ENCODE measurements around the gene CRB2. TPM values are rescaled to one million over a fixed set of nuclear protein-coding genes. Genes with fewer than 3 reads are reported as not detected.

Gene CRB2
- total and polyA plus RNA-seq, 2 donors (not counting 1 experiment from before 2014, with no cell fraction given) = 1.4 to 2.4 TPM

- TF ChIP-seq CTCF (IDR thresholded peaks at IDR 0.05) (no peak), EZH2 (IDR thresholded peaks at IDR 0.05; ENCODE audit: borderline replicate concordance, insufficient read depth, low read depth, low read length, poor library complexity, severe bottlenecking) (no peak)
- H3K9ac ChIP-seq (ENCODE audit: low read length) = no peak overlapping the region
- POLR2A ChIA-PET = no interaction called here
Measured at GRCh38 chr9:123425836-123426365, 69.9 kb downstream of the CRB2 start.

DNA sequence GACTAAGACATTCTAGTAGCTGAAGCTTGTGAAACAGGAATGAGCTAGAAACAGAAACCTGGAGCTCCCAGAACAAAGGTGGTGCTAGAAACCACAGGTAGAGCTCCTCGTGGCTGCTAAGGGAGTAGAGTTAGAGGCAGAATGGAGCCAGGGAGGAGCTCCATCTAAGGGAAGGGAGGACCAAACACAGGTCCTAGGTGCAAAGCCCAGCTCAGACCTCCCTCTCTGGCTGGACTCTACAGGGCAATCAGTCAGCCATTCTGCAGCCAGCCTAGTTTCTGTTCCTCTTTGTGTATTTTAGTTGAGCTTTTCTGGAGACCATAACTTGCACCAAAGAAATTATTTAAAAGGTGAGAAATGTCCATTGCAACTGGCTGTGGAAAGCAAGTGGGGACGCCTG is 70.4 kb downstream of the CRB2 start:
- DNase-seq = peak; percentile 14

More at GRCh38 chr9:123425836-123426365, 69.9 kb downstream of the CRB2 start:
- 92% methylated on average over 6 of the region's 6 CpGs for WGBS (ENCODE audit: insufficient coverage)
- peaks cover 6 to 13% of the 10 kb centered on the region in 2 donors for H3K4me1 ChIP-seq (ENCODE audit: control insufficient read depth in 2 of 2, insufficient read depth in 2 of 2, low read length in 2 of 2)
- DNase-seq = no peak
- no peaks in the 10 kb centered on the region for H3K27me3 ChIP-seq (replicated peaks in 1 of 4; ENCODE audit: control extremely low read depth in 1 of 4, control insufficient read depth in 3 of 4, insufficient read depth in 4 of 4, low read length in 3 of 4)
- H3K4me1 Mint-ChIP-seq = peaks cover 32% of the 10 kb centered on the region
- no peak overlapping the region for H3K27ac ChIP-seq (ENCODE audit: low read length in 2 of 2)
- CTCF ChIA-PET = no interaction called here
- no peaks in the 10 kb centered on the region for H3K79me2 ChIP-seq (ENCODE audit: control insufficient read depth, insufficient read depth, low read length)
- H3K4me3 Mint-ChIP-seq = no peak overlapping the region
- H2AFZ ChIP-seq (ENCODE audit: insufficient read depth, low read depth, low read length, poor library complexity, severe bottlenecking) = no peak overlapping the region
- peaks cover 0 to 10% (median 0%) of the 10 kb centered on the region in 3 donors for H3K9me3 ChIP-seq (ENCODE audit: control extremely low read depth in 1 of 3, control insufficient read depth in 2 of 3, insufficient read depth in 1 of 3, low read length in 2 of 3)
- H4K20me1 ChIP-seq (ENCODE audit: control insufficient read depth, insufficient read depth, low read length, poor library complexity, severe bottlenecking) = no peaks in the 10 kb centered on the region
- intact Hi-C loops (cut with micrococcal nuclease) = no loop called here
- H3K9me3 Mint-ChIP-seq (ENCODE audit: insufficient read depth) = peaks cover 8% of the 10 kb centered on the region
- no peak overlapping the region for H3K27ac Mint-ChIP-seq
- ATAC-seq (ENCODE audit: low read depth) = no peak
- no peak overlapping the region for H3K4me2 ChIP-seq (replicated peaks; ENCODE audit: low read depth, low read length, poor library complexity, severe bottlenecking)
- no peak overlapping the region for H3K4me3 ChIP-seq (ENCODE audit: control extremely low read depth in 1 of 5, extremely low read depth in 1 of 5, insufficient read depth in 1 of 5, low read depth in 2 of 5, low read length in 4 of 5)
- no peaks in the 10 kb centered on the region for H3K27me3 Mint-ChIP-seq
- H3K36me3 ChIP-seq (replicated peaks in 1 of 2; ENCODE audit: control extremely low read depth in 1 of 2, control insufficient read depth in 1 of 2, extremely low read depth in 1 of 2, insufficient read depth in 2 of 2, low read length in 1 of 2) = peaks cover 0 to 11% of the 10 kb centered on the region in 2 experiments

More for the DNA sequence above, 70.4 kb downstream of the CRB2 start:
- POLR2A ChIA-PET = no interaction called here
- 89% methylated on average over 1 of the region's 2 CpGs for WGBS (ENCODE audit: insufficient coverage)
- no peaks in the 10 kb centered on the region for H3K79me2 ChIP-seq (ENCODE audit: control insufficient read depth, insufficient read depth, low read length)
- no peaks in the 10 kb centered on the region for H3K27me3 Mint-ChIP-seq
- TF ChIP-seq EZH2 (IDR thresholded peaks at IDR 0.05; ENCODE audit: borderline replicate concordance, insufficient read depth, low read depth, low read length, poor library complexity, severe bottlenecking) = no peak
- TF ChIP-seq CTCF (IDR thresholded peaks at IDR 0.05) = no peak
- peaks cover 0 to 10% of the 10 kb centered on the region in 2 experiments for H3K36me3 ChIP-seq (replicated peaks in 1 of 2; ENCODE audit: control extremely low read depth in 1 of 2, control insufficient read depth in 1 of 2, extremely low read depth in 1 of 2, insufficient read depth in 2 of 2, low read length in 1 of 2)
- no peak overlapping the region for H2AFZ ChIP-seq (ENCODE audit: insufficient read depth, low read depth, low read length, poor library complexity, severe bottlenecking)
- H3K27ac ChIP-seq (ENCODE audit: low read length in 2 of 2) = no peak overlapping the region
- peaks cover 32% of the 10 kb centered on the region for H3K4me1 Mint-ChIP-seq
- no peak overlapping the region for H3K4me3 ChIP-seq (ENCODE audit: control extremely low read depth in 1 of 5, extremely low read depth in 1 of 5, insufficient read depth in 1 of 5, low read depth in 2 of 5, low read length in 4 of 5)
- H3K27ac Mint-ChIP-seq = no peak overlapping the region
- H3K9me3 Mint-ChIP-seq (ENCODE audit: insufficient read depth) = peaks cover 8% of the 10 kb centered on the region
- H3K27me3 ChIP-seq (replicated peaks in 1 of 4; ENCODE audit: control extremely low read depth in 1 of 4, control insufficient read depth in 3 of 4, insufficient read depth in 4 of 4, low read length in 3 of 4) = no peaks in the 10 kb centered on the region
- peaks cover 0 to 13% (median 0%) of the 10 kb centered on the region in 3 donors for H3K9me3 ChIP-seq (ENCODE audit: control extremely low read depth in 1 of 3, control insufficient read depth in 2 of 3, insufficient read depth in 1 of 3, low read length in 2 of 3)
- intact Hi-C loops (cut with micrococcal nuclease) = no loop called here
- no peak overlapping the region for H3K4me2 ChIP-seq (replicated peaks; ENCODE audit: low read depth, low read length, poor library complexity, severe bottlenecking)
- no peaks in the 10 kb centered on the region for H4K20me1 ChIP-seq (ENCODE audit: control insufficient read depth, insufficient read depth, low read length, poor library complexity, severe bottlenecking)
- CTCF ChIA-PET = no interaction called here
- peaks cover 6 to 13% of the 10 kb centered on the region in 2 donors for H3K4me1 ChIP-seq (ENCODE audit: control insufficient read depth in 2 of 2, insufficient read depth in 2 of 2, low read length in 2 of 2)
- H3K9ac ChIP-seq (ENCODE audit: low read length) = no peak overlapping the region
- no peak overlapping the region for H3K4me3 Mint-ChIP-seq
- ATAC-seq (ENCODE audit: low read depth) = no peak
